Epidermal melanocyte (primary cell): ENCODE data around the gene CLMN.
A peak's percentile ranks its signal among the peaks of the same experiment; 100 is the strongest.

ENCODE experiments used
- DNase-seq: peaks from one replicate; pipeline ENCODE4 v3.0.0; 2011; ENCODE audit warnings: low spot score; ENCODE audit not compliant: insufficient read length

Gene CLMN, protein sequence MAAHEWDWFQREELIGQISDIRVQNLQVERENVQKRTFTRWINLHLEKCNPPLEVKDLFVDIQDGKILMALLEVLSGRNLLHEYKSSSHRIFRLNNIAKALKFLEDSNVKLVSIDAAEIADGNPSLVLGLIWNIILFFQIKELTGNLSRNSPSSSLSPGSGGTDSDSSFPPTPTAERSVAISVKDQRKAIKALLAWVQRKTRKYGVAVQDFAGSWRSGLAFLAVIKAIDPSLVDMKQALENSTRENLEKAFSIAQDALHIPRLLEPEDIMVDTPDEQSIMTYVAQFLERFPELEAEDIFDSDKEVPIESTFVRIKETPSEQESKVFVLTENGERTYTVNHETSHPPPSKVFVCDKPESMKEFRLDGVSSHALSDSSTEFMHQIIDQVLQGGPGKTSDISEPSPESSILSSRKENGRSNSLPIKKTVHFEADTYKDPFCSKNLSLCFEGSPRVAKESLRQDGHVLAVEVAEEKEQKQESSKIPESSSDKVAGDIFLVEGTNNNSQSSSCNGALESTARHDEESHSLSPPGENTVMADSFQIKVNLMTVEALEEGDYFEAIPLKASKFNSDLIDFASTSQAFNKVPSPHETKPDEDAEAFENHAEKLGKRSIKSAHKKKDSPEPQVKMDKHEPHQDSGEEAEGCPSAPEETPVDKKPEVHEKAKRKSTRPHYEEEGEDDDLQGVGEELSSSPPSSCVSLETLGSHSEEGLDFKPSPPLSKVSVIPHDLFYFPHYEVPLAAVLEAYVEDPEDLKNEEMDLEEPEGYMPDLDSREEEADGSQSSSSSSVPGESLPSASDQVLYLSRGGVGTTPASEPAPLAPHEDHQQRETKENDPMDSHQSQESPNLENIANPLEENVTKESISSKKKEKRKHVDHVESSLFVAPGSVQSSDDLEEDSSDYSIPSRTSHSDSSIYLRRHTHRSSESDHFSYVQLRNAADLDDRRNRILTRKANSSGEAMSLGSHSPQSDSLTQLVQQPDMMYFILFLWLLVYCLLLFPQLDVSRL

DNA sequence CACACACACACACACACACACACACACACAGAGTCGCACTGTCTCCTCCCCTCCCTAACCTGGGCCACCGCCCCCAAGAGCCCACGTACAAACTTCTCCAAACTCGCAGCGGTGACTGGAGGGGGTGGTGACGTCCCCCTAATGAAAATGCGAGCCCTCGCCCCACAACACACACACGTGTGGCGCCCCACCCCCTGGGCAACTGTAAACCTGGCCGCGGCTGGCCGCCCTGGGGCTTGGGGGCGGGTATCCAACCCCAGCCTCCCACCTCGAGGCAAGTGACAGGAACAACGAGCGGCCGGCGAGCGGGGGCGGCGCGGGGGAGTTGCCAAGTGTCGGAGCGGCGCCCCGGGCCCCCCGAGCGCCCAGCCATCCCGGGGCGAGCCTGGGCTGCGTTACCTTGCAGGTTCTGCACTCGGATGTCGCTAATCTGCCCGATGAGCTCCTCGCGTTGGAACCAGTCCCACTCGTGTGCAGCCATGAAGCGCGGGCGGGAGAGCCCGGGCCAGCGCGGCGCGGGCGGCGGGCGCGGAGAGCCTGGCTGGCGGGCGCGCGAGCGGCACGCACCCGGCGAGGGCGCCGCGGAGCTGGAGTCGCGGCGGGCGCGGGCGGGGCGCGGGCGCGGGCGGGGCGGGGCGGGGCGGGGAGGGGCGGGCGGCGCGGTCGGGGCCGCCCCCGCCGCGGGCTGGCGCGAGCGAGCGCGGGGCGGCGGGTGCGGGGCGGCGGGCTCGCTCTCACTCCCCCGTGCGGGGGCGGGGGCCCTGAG, at the start of gene CLMN:
Gene CLMN, minus strand, starts transcription at position 597 of the 766 bp plus-strand sequence. Its CDS starts 116 bp downstream, at position 481.
- DNase-seq: no peak

GRCh38 chr14:95365401-95365800, 45.7 kb upstream of the CLMN start:
- DNase-seq: peak; percentile 44

DNA sequence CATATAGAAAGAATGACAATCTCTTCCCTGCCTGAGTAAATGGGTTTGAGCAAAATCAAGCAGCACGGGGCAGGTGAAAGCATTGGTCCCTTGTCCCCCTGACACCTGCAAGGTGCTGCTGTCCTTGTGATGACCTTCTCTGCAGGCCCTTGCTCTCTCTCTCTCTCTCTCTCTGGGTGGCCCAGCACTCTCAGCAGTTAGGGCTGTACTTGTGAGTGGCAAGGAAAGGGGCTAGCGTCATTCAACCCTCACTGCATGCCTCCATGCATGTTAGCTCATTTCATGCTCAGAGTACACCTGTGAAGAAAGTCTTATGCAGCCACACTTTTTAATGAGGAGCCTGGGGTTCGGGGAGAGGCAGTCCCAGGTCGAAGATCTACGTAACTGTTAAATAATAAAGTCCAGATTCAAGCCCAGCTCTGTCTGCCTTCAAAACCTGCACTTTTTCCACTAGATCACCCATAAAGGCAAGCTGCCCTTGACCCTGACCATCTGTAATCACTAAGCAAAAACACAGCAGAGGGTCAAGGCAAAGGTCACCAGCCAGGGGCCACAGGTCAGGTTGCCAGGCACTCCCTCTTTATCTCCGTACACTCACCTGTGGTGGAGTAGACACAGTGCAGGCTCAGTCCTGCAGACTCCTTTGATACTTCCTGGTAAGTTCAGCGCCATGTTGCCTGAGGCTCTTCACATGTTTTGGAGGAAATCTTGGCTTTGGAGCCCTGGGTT, 44.9 kb upstream of the CLMN start:
- DNase-seq: no peak

DNA sequence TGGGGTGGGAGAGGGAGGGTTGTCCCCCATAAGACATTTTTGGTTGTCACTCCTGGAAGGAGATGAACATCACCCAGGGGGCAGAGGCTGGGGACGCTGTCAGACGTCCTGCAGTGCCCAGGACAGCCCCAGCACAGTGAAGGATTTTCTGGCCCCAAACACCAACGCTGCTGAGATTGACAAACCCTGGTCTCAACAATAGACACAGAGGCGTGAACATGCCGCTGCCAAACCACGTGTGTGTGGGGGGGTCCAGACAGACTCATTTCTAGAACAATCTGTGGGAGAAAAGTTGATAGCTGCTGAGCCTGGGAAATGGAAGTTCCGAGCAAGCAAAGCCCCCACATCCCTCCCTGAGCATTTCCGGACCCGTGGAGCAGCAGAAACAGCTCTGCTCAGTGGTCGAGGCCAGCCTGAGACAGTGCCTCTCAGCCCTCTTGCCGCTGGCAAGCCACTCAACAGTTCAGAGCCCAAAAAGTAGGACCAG, 43.8 kb upstream of the CLMN start:
- DNase-seq: no peak

- no peak for DNase-seq
Measured at GRCh38 chr14:95362138-95362494, 42.4 kb upstream of the CLMN start.

GRCh38 chr14:95361373-95362137, 41.8 kb upstream of the CLMN start:
- DNase-seq: no peak

DNA sequence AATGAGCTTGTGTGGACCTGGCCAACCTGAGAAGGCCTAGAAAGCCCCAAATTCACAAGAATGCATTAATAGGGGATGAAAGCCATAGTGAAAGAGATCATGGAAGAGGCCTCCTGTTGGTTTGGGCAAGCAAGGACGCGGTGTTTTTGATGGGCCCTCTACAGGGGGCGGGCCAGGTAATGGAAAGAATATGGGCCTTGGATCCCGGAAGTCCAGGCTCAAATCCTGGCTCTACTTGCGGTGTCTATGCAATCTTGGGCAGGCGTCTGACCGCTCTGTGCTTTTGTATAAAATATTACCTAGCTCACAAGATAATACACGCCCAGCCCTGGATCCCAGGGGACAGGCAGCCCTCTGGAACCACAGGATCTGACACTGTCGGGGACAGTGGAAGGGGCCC, 41.1 kb upstream of the CLMN start:
- no peak for DNase-seq

DNA sequence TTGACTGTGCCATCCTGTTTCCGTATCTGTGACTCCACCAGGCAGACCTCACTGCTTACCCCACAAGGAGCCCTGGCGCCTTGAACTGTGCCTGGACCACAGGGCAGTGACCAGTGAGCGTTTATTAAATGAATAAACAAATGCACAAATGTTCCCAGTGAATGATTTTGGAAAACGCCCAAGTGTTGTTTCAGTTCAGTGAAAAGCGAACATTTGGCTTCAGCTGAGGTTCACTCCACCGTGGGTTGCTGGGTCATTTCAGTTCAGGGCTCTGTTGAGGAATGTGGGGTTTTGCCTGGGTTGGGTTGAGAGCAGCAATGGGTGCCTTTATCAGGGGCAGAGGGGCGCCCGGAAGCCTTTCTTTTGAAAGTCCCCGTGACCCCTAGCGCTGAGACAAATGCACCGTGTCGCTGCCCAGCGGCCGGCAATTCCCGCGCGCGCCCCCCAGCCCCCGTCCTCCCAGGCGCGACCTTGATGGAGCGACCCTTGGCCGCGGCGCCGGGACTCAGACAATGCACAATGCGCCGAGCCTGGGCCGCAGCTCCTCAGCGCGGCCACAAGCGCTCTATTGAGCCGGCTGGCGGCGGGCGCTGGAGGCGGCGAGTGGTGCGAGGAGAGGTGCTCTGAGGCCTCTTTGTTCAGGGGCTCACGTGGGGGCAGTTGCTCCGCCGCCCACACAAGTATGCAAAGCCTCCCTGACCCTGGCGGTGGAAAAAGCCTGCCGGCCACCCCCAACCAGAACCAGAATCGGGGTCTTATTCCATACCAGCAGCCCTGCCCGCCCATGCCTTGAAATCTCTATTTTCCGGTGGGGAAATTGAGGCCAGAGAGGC, 40.5 kb upstream of the CLMN start:
- DNase-seq: peak; percentile 50

DNA sequence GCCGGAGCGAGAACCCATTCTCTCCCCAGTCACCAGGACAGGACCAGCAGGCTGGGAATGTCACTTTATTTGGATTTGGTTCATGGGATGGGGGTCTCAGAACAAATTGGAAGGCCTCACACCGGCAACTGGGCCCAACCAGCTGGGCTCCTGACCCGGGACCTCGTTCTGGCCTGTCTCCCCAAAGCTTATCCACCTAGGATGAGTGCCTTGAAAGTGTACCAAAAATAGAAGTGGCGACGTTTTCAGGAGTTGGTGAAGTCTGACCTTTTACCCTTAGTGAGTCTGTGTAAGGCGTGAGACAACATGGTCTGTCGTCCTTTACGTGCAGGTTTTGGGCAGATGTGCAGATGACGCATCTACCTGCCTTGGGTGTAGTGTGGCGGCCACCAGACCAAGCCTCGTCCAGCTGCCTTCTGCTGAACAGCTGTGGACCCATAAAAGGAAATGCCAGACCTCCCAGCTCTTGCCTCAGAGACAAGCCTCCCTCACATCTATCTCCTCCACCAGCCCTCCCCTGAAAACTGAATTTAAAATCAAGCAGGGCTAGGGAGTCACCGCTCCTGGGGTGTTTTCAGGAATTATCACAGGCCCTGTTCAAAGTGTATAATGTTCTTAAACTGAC, 36.6 kb upstream of the CLMN start:
- no peak for DNase-seq

- DNase-seq: no peak
Measured at GRCh38 chr14:95355422-95355821, 35.7 kb upstream of the CLMN start.

DNA sequence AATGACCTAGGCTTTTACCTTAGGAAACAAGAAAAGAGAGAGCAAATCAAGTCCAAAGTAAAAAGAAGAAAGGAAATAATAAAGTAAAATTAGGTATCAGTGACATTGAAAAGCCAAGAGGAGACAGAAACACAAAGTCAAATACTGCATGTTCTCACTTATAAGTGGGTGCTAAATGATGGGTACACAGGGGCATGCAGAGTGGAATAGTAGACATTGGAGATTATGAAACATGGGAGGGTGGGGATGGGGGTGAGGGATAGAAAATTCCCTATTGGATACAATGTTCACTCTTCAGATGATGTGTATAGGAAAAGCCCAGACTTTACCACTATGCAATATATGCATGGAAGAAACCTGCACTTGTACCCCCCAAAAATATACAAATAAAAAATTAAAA, 35.1 kb upstream of the CLMN start:
- no peak for DNase-seq

DNA sequence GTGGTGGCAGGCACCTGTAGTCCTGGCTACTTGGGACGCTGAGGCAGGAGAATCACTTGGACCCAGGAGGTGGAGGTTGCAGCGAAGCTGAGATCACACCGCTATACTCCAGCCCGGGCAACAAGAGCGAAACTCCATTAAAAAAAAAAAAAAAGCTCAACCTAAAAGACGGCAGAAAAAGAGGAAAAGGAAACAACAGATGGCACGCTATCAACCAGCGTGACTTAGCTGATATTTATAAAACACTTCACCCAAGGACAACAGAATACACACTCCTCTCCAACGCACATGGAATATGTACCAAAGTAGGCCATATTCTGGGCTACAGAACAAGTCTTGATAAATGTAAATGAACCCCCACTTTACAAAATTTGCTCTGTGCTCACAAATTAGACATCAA, 34.0 kb upstream of the CLMN start:
- no peak for DNase-seq

- no peak for DNase-seq
Measured at GRCh38 chr14:95353007-95353406, 33.3 kb upstream of the CLMN start.

DNA sequence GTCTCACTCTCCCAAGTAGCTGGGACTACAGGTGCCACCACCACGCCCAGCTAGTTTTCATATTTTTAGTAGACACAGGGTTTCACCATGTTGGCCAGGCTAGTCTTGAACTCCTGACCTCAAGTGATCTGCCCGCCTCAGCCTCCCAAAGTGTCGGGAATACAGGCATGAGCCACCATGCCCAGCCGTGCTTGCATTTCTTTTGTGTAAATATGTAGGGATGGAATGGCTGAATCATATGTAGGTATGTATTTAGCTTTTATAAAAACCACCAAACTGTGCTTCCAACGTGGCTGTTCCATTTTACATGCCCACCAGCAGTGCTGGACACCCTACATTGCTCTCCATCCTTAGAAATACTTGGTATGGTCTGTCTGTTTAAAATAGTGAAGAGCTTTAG, 32.8 kb upstream of the CLMN start:
- no peak for DNase-seq

DNA sequence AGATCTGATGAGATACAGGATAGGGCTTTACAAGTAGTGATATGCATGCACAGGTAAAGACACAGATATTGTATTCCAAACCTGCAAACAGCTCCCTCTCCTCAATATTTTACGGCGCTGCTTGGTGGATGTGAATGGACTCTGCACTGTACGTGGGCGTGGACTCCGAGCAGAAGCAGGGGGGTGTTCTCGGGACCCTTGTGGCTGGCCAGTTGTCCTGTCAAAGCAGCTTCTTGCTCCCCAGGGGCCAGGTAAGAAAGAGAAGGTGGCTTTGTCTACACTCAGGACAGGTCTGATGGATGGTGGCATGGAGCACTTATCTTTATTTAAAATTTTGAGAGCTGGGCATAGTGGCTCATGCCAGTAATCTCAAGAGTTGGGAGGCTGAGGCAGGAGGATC, 29.5 kb upstream of the CLMN start:
- DNase-seq: no peak

DNA sequence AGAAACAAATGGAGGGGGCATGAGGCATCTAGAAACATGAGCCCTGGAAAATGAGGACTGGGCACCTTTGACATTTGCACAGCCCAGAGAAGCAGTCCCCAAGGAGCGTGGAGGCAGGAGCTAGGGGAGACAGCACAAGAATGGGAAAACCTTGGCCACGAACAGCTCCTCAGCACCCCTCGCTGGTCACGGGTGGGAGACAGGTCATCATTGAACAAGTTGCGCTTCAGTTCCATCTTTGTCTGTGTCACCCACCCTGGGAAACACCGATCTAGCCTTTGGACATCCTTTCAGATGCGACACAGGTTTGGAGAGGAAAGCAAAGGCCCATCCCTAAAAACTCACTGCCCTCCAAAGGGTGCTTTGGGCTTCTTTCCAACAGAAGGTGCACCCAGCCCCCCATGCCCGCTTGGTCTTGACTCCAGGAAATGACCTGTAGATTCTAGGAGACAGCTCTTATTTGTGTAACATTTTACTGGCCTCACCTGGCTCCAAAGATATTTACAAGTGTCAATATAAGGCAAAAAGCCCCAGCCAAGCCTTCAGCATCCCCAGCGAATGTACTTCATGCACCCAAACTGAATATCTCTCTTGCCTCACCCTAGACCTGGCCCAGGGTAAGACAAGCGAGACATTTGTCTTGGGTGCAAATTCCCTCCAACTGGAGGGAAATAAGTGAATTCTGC, 28.8 kb upstream of the CLMN start:
- no peak for DNase-seq

DNA sequence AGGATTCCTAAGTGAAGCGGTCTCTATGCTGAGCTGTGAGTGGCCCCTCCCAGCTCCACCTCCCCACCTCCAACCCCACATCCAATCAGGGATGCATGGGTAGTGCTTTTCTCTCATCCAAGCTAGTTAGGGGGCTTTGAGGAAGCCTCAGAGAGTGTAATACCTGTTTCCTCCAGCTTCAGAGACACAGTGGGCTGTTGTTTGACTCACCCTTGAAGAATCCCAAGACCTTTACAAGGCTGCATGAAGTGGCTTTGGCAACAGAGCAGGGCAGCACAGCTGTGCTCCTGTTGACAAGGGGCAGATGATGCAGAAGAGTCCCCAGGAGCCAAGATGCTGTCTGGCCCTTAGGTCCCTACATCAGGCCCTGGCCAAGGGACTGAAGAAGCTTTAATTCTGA, 27.1 kb upstream of the CLMN start:
- DNase-seq: no peak

- no peak for DNase-seq
Measured at GRCh38 chr14:95346266-95346665, 26.6 kb upstream of the CLMN start.
